K562 (cell line): ENCODE data around the gene SNIP1. TPM values are rescaled to one million over a fixed set of nuclear protein-coding genes. Genes with fewer than 3 reads are reported as not detected.
A peak's percentile ranks its signal among the peaks of the same experiment; 100 is the strongest.

Experiments
- ARID2 ChIP-seq: fragments of 450-650 bp; IDR thresholded peaks from 2 replicates; pipeline ENCODE4 v1.6.1; 2017; ENCODE audit warnings: antibody characterized with exemption, mild to moderate bottlenecking
- ATF3 ChIP-seq, 2 experiments: fragments of 450-650 bp in 1 of 2; sonication (generic) in 1 of 2; formaldehyde crosslinking in 1 of 2; IDR thresholded peaks in 1 of 2; conservative IDR thresholded peaks in 1 of 2; 2 replicates each; pipeline versions ENCODE4 v1.6.1 to v1.8.1; 2016 to 2023; ENCODE audit warnings: mild to moderate bottlenecking in 2 of 2, moderate library complexity in 2 of 2, inconsistent platforms in 1 of 2, missing genetic modification reagents in 1 of 2
- CBX1 ChIP-seq: sonication (generic); IDR thresholded peaks from 2 replicates; pipeline ENCODE4 v1.6.1; 2016; ENCODE audit warnings: antibody characterized with exemption, low read depth, mild to moderate bottlenecking
- CBX3 ChIP-seq, 2 experiments: IDR thresholded peaks; 1 replicate in 1 of 2; 2 replicates in 1 of 2; pipeline ENCODE4 v1.6.1; 2012; ENCODE audit warnings: inconsistent platforms in 2 of 2, low read length in 2 of 2, borderline replicate concordance in 1 of 2, control low read depth in 1 of 2
- CTBP1 ChIP-seq: fragments of 450-650 bp; IDR thresholded peaks from 2 replicates; pipeline ENCODE4 v1.6.1; 2016; ENCODE audit warnings: borderline replicate concordance
- CTCF ChIP-seq, 3 experiments: IDR thresholded peaks in 2 of 3; conservative IDR thresholded peaks in 1 of 3; 2 replicates each; pipeline ENCODE4 v1.5.1; 2011 to 2012; ENCODE audit warnings: low read length in 3 of 3, mild to moderate bottlenecking in 3 of 3, control low read depth in 2 of 3, improper control_type of control experiment in 1 of 3, inconsistent platforms in 1 of 3, low read depth in 1 of 3, mixed read lengths in 1 of 3, moderate library complexity in 1 of 3; ENCODE audit not compliant: insufficient read depth in 2 of 3
- FOXJ3 ChIP-seq: sonication (generic); formaldehyde crosslinking; IDR thresholded peaks from 2 replicates; pipeline ENCODE4 v1.4.0; 2020; ENCODE audit warnings: mild to moderate bottlenecking, missing genetic modification reagents
- HNRNPUL1 ChIP-seq: fragments of 200-400 bp; formaldehyde crosslinking; IDR thresholded peaks from 2 replicates; pipeline ENCODE4 v1.6.1; 2017; ENCODE audit warnings: low read length
- IFI16 ChIP-seq: fragments of 250-450 bp; sonication (Bioruptor Pico); IDR thresholded peaks from 2 replicates; pipeline ENCODE4 v2.1.2; 2022; ENCODE audit warnings: mild to moderate bottlenecking, inconsistent platforms
- KLF10 ChIP-seq: fragments of 250-450 bp; sonication (Bioruptor Pico); IDR thresholded peaks from 2 replicates; pipeline ENCODE4 v1.6.1; 2021; ENCODE audit warnings: matching md5 sums
- NFIC ChIP-seq: fragments of 450-650 bp; IDR thresholded peaks from 2 replicates; pipeline ENCODE4 v1.6.1; 2017; ENCODE audit warnings: mild to moderate bottlenecking, inconsistent platforms
- POLR2A ChIP-seq: fragments of 450-650 bp; conservative IDR thresholded peaks from 2 replicates; pipeline ENCODE4 v1.6.1; 2016
- RAD21 ChIP-seq, 2 experiments: fragments of 250-450 bp in 1 of 2; fragments of 450-650 bp in 1 of 2; sonication (Bioruptor Pico) in 1 of 2; formaldehyde crosslinking in 1 of 2; IDR thresholded peaks in 1 of 2; conservative IDR thresholded peaks in 1 of 2; 2 replicates each; pipeline versions ENCODE4 v1.4.0 to v1.8.0; 2020 to 2022; ENCODE audit warnings: mild to moderate bottlenecking in 2 of 2, moderate library complexity in 1 of 2
- RBM25 ChIP-seq: fragments of 200-400 bp; formaldehyde crosslinking; IDR thresholded peaks from 2 replicates; pipeline ENCODE4 v1.6.1; 2018; ENCODE audit warnings: low read length, low read depth, moderate library complexity; ENCODE audit not compliant: severe bottlenecking
- SMARCA5 ChIP-seq: fragments of 450-650 bp; IDR thresholded peaks from 2 replicates; pipeline ENCODE4 v1.6.1; 2016
- VEZF1 ChIP-seq: fragments of 200-800 bp; sonication (Bioruptor generic); IDR thresholded peaks from 2 replicates; pipeline ENCODE4 v1.6.1; 2017; ENCODE audit warnings: missing genetic modification characterization, missing compliant biosample characterization
- ZBTB2 ChIP-seq: fragments of 450-650 bp; IDR thresholded peaks from 2 replicates; pipeline ENCODE4 v1.6.1; 2016; ENCODE audit warnings: antibody characterized with exemption
- ZBTB33 ChIP-seq: sonication (generic); formaldehyde crosslinking; IDR thresholded peaks from 2 replicates; pipeline ENCODE4 v1.8.1; 2023; ENCODE audit warnings: mild to moderate bottlenecking, missing genetic modification reagents
- ZEB2 ChIP-seq: fragments of 450-650 bp; IDR thresholded peaks from 2 replicates; pipeline ENCODE4 v1.6.1; 2016
- polyA plus RNA-seq, 8 experiments: library from polyadenylated mRNA; depleted of rRNA in 4 of 8; stranded (reverse) in 5 of 8; unstranded in 3 of 8; fragments of >200 nt; fragmentation: Nextera tagmentation in 2 of 8; fragmentation: Illumina TruSeq in 1 of 8; extraction: Ambion mirVana in 2 of 8; extraction: Trizol in 1 of 8; gene quantifications; 2 replicates each; pipeline versions ENCODE4 v1.2.1 to v1.2.3, GENCODE V29; 2011 to 2014; ENCODE audit warnings: inconsistent platforms in 1 of 8, missing spikeins in 1 of 8
- total RNA-seq, 7 experiments: library from RNA; depleted of rRNA in 6 of 7; stranded (reverse); fragments of >200 nt in 6 of 7; fragmentation: Illumina TruSeq in 2 of 7; extraction: Trizol in 2 of 7; gene quantifications; 2 replicates each; pipeline versions ENCODE4 v1.2.1 to v1.2.3, GENCODE V29; 2011 to 2021; ENCODE audit warnings: low replicate concordance in 1 of 7

Gene SNIP1
- total and polyA plus RNA-seq, 9 of the 15 experiments (the other 6 are each of a cell fraction or from before 2014, with no cell fraction given) = 2.9 to 25.9 (median 14.6) TPM

GRCh38 chr1:37561133-37562132, 7.3 kb upstream of the SNIP1 start (continued):
- TF ChIP-seq ZBTB33 (CRISPR knock-in tag) = peak; percentile 100
- 0 out of 2 replicates have a peak, but pooled peaks have one; percentile 22 for TF ChIP-seq ARID2
- 0 out of 2 replicates have a peak, but pooled peaks have one; percentile 22 for TF ChIP-seq CTBP1
- peak; percentile 77; the same call in 1 of the 2 replicates for TF ChIP-seq CBX1
- TF ChIP-seq IFI16 = no peak
- no peak for TF ChIP-seq FOXJ3
- TF ChIP-seq NFIC = peak; percentile 64
- 0 out of 2 replicates have a peak, but pooled peaks have one; percentile 13 for TF ChIP-seq ZEB2
- TF ChIP-seq RBM25 = peak; percentile 67
- TF ChIP-seq ATF3 (IDR thresholded peaks at IDR 0.05) = peak; percentile 28; the same call in 1 of the 2 replicates
- no peak for TF ChIP-seq ATF3 (CRISPR knock-in tag; conservative IDR thresholded peaks at IDR 0.05)
- no peak for TF ChIP-seq HNRNPUL1
- peak; percentile 68 to 89 (median 76) for TF ChIP-seq CTCF (IDR thresholded peaks at IDR 0.05 in 2 of 3, conservative IDR thresholded peaks at IDR 0.05 in 1 of 3; ENCODE audit: insufficient read depth in 2 of 3, low read depth in 1 of 3, low read length in 3 of 3)
- 0 out of 2 replicates have a peak, but pooled peaks have one; percentile 37 for TF ChIP-seq SMARCA5
- 0 out of 2 replicates have a peak, but pooled peaks have one; percentile 31 for TF ChIP-seq ZBTB2
- no peak for TF ChIP-seq VEZF1 (CRISPR knock-in tag)
- TF ChIP-seq CBX3 (IDR thresholded peaks at IDR 0.05; ENCODE audit: borderline replicate concordance in 1 of 2, low read length in 2 of 2) = peak in 1 of 2 experiments; percentile 82; a peak in 1 of 3 replicates
- TF ChIP-seq POLR2A = no peak
- TF ChIP-seq RAD21 (CRISPR knock-in tag; conservative IDR thresholded peaks at IDR 0.05 in 1 of 2, IDR thresholded peaks at IDR 0.05 in 1 of 2) = peak; percentile 27 to 72
- TF ChIP-seq KLF10 (CRISPR knock-in tag) = no peak
